HL-60 (cell line): ENCODE data around the gene RNF14.

ENCODE experiments used
- DNase-seq, 2 experiments: peaks; one replicate each; pipeline ENCODE4 v3.0.0-alpha.2; 2010 to 2020; ENCODE audit warnings: low read depth in 1 of 2, low spot score in 1 of 2
- H3K27ac ChIP-seq: fragments of 250-450 bp; sonication (Bioruptor Pico); replicated peaks from 2 replicates; pipeline ENCODE4 v1.5.1; 2020; ENCODE audit warnings: mild to moderate bottlenecking, moderate library complexity
- H3K27me3 ChIP-seq: fragments of 250-450 bp; sonication (Bioruptor Pico); 2 replicates; pipeline ENCODE4 v1.5.1; 2021; ENCODE audit warnings: mild to moderate bottlenecking, moderate library complexity; ENCODE audit not compliant: insufficient read depth, poor library complexity, severe bottlenecking
- H3K4me3 ChIP-seq: replicated peaks from 2 replicates; pipeline ENCODE4 v1.5.1; 2011; ENCODE audit warnings: mild to moderate bottlenecking, control low read depth, low read length; ENCODE audit not compliant: insufficient read depth
- GABPA ChIP-seq: IDR thresholded peaks from 2 replicates; pipeline ENCODE4 v1.6.1; 2012; ENCODE audit warnings: low read depth
- POLR2AphosphoS5 ChIP-seq: IDR thresholded peaks from 2 replicates; pipeline ENCODE4 v1.6.1; 2012; ENCODE audit warnings: low read depth
- SPI1 ChIP-seq: IDR thresholded peaks from 2 replicates; pipeline ENCODE4 v1.6.1; 2012; ENCODE audit warnings: low read depth, mild to moderate bottlenecking, borderline replicate concordance
- TF ChIP-seq, protein P1 (sequence below): IDR thresholded peaks from 2 replicates; pipeline ENCODE4 v1.6.1; 2012; ENCODE audit warnings: low read depth; ENCODE audit not compliant: insufficient replicate concordance
- TF ChIP-seq, protein P2 (sequence below): IDR thresholded peaks from one replicate; pipeline ENCODE4 v1.5.1; 2011; ENCODE audit warnings: low read length, control low read depth, inconsistent platforms; ENCODE audit not compliant: insufficient read depth

The RNF14 gene

DNA sequence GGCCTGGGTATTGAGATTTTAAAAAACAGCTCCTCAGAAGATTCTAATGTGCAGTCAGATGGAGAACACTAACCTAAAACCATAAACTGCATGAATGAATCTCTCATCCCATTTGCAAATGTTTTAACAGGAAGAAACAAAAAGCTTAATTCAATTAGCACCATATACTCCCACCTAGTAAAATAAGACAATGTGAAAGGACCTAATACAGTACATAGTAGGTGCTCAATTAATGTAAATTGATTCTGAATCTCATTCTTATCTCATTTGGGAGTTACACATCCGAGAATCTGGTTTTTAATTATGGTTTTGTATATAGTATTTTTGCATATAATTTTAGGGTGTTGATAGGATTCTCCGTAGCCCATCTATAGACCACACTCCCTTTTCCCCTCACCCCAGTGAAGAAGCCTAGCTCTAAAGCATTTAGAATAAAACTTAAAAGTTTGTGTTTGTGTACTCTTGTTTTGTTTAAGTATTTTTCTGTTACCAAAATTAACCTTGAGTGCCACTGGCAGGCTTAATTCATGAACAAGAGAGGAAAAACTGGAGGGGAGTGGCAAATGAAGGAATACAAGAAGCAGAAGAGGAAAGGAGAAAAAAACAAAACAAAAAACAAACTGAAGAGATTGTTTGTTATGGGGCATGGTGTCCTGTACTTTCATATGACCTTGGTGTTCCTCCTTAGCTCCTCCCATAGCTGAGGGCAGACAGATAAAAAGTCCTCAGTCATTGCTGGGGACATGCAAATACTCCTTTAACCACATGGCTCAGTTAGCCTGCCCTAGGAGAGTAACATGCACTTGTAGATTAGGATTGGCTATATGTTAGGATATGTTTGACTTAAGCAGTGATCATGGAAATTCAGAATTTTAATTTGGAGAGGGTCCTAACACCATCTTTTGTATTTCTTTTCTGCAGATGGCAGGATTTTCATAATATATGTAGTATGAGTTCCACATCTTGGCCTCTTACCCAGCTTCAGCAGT is 1.2 kb downstream of the RNF14 start:
- H3K4me3 ChIP-seq = peak overlapping the region; percentile 54
- DNase-seq = peak in 1 of 2 experiments; percentile 71
- no peaks in the 10 kb centered on the region for H3K27me3 ChIP-seq
- TF ChIP-seq GABPA (no peak), POLR2AphosphoS5 (peak; percentile 34; the same call in 1 of the 2 replicates), SPI1 (no peak)
- TF ChIP-seq, protein P1, sequence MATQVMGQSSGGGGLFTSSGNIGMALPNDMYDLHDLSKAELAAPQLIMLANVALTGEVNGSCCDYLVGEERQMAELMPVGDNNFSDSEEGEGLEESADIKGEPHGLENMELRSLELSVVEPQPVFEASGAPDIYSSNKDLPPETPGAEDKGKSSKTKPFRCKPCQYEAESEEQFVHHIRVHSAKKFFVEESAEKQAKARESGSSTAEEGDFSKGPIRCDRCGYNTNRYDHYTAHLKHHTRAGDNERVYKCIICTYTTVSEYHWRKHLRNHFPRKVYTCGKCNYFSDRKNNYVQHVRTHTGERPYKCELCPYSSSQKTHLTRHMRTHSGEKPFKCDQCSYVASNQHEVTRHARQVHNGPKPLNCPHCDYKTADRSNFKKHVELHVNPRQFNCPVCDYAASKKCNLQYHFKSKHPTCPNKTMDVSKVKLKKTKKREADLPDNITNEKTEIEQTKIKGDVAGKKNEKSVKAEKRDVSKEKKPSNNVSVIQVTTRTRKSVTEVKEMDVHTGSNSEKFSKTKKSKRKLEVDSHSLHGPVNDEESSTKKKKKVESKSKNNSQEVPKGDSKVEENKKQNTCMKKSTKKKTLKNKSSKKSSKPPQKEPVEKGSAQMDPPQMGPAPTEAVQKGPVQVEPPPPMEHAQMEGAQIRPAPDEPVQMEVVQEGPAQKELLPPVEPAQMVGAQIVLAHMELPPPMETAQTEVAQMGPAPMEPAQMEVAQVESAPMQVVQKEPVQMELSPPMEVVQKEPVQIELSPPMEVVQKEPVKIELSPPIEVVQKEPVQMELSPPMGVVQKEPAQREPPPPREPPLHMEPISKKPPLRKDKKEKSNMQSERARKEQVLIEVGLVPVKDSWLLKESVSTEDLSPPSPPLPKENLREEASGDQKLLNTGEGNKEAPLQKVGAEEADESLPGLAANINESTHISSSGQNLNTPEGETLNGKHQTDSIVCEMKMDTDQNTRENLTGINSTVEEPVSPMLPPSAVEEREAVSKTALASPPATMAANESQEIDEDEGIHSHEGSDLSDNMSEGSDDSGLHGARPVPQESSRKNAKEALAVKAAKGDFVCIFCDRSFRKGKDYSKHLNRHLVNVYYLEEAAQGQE = no peak
- TF ChIP-seq, protein P2, sequence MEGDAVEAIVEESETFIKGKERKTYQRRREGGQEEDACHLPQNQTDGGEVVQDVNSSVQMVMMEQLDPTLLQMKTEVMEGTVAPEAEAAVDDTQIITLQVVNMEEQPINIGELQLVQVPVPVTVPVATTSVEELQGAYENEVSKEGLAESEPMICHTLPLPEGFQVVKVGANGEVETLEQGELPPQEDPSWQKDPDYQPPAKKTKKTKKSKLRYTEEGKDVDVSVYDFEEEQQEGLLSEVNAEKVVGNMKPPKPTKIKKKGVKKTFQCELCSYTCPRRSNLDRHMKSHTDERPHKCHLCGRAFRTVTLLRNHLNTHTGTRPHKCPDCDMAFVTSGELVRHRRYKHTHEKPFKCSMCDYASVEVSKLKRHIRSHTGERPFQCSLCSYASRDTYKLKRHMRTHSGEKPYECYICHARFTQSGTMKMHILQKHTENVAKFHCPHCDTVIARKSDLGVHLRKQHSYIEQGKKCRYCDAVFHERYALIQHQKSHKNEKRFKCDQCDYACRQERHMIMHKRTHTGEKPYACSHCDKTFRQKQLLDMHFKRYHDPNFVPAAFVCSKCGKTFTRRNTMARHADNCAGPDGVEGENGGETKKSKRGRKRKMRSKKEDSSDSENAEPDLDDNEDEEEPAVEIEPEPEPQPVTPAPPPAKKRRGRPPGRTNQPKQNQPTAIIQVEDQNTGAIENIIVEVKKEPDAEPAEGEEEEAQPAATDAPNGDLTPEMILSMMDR = no peak
- H3K27ac ChIP-seq = peak overlapping the region; percentile 93

DNA sequence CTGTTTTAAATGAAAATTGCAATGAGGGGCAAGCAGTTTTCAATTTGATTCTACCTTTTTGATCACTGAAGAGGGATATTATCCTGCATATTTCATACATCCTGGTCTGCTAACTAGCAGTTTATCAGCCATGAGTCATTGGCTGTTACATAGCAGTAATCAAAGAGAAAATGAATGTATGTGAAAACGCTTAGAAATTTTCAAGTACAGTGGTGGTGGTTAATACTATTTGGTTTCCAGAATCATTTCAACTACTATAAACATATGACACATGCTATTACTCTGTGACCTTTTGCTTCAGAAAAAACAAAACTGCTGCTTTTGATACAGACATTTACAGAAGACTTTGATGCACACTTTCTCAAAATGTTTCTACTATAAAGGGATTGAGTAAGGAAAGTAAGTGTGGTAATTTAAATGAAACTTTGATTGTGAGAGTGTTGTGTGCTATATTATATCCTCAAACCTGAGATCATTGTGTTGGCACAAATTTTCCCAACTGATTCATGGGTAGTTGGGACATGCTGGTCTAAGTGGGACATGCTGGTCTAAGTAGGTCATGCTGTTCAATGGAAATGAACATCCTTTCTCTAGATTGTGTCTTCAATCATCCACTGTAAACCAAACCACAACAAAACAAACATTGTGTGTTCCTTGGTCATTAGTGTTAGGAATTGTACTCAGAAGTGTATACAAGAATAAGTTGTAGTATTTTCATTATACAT is 5.1 kb downstream of the RNF14 start:
- Histone ChIP-seq H3K27me3 (no peaks in the 10 kb centered on the region), H3K27ac (no peak overlapping the region), H3K4me3 (no peak overlapping the region)
- no peak for DNase-seq
- TF ChIP-seq, protein P1 = no peak
- TF ChIP-seq SPI1 (no peak), POLR2AphosphoS5 (no peak), GABPA (no peak)
- TF ChIP-seq, protein P2 = no peak

DNA sequence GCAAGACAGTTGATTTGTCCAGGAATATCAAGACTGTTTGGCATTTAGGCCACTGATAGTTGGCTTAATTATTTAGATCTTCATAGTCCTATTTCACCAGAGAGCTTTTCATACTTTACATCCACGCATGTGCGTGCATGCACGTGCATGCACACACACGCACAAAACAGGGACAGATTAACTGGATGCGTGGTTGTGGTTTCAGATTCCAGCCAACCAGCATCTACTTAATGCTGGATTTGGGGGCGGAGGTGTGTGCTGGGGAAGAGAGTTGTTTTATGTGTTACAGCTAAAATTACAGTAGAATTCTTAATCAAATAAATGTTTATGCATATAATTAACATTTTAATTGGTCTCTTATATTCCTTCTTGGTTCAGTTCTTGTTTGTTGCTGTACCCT is 7.3 kb downstream of the RNF14 start:
- DNase-seq = no peak
- H3K27ac ChIP-seq = no peak overlapping the region
- H3K27me3 ChIP-seq = no peaks in the 10 kb centered on the region
- TF ChIP-seq GABPA = no peak
- TF ChIP-seq, protein P1 = no peak
- TF ChIP-seq, protein P2 = no peak
- no peak for TF ChIP-seq POLR2AphosphoS5
- TF ChIP-seq SPI1 = no peak
- H3K4me3 ChIP-seq = no peak overlapping the region
